HG03045 (cell line): ENCODE measurements around the gene E2F3.
A peak's percentile ranks its signal among the peaks of the same experiment; 100 is the strongest.

ENCODE experiments used
- ATAC-seq: cut with Tn5 transposase; IDR thresholded peaks from one replicate; pipeline ENCODE4 v1.9.1; 2021; ENCODE audit warnings: mild to moderate bottlenecking, moderate library complexity; ENCODE audit not compliant: unreplicated experiment

Gene E2F3

GRCh38 chr6:20402092-20402341 is 338 bp downstream of the E2F3 start:
- no peak for ATAC-seq

GRCh38 chr6:20402342-20403069 is 827 bp downstream of the E2F3 start:
- ATAC-seq = no peak

GRCh38 chr6:20403070-20403765 is 1.5 kb downstream of the E2F3 start:
- ATAC-seq = peak; percentile 45

GRCh38 chr6:20403766-20404640 is 2.3 kb downstream of the E2F3 start:
- ATAC-seq = peak; percentile 2

- no peak for ATAC-seq
Observed at GRCh38 chr6:20404641-20405032, 3.0 kb downstream of the E2F3 start.

- no peak for ATAC-seq
Observed at GRCh38 chr6:20408851-20409250, 7.2 kb downstream of the E2F3 start.

GRCh38 chr6:20409427-20409971 is 7.8 kb downstream of the E2F3 start:
- peak; percentile 87 for ATAC-seq

GRCh38 chr6:20411544-20411943 is 9.9 kb downstream of the E2F3 start:
- ATAC-seq = no peak

- no peak for ATAC-seq
Observed at GRCh38 chr6:20411953-20412681, 10.4 kb downstream of the E2F3 start.

GRCh38 chr6:20412682-20413073 is 11.0 kb downstream of the E2F3 start:
- no peak for ATAC-seq

GRCh38 chr6:20413826-20414225 is 12.1 kb downstream of the E2F3 start:
- ATAC-seq = no peak

GRCh38 chr6:20414711-20415110 is 13.0 kb downstream of the E2F3 start:
- no peak for ATAC-seq

GRCh38 chr6:20415304-20415703 is 13.6 kb downstream of the E2F3 start:
- no peak for ATAC-seq

GRCh38 chr6:20415712-20416454 is 14.2 kb downstream of the E2F3 start:
- ATAC-seq = no peak

GRCh38 chr6:20416567-20417345 is 15.1 kb downstream of the E2F3 start:
- no peak for ATAC-seq

- no peak for ATAC-seq
Observed at GRCh38 chr6:20417819-20418218, 16.1 kb downstream of the E2F3 start.

- ATAC-seq = no peak
Observed at GRCh38 chr6:20426177-20427082, 24.8 kb downstream of the E2F3 start.

- ATAC-seq = peak; percentile 86
Observed at GRCh38 chr6:20427856-20428255, 26.2 kb downstream of the E2F3 start.
